GM19372 (cell line): Measurements from ENCODE around the gene IZUMO2.
"Not testable (repeated sequence)": the region's sequence is repeated elsewhere in the genome, so short reads cannot be mapped to it uniquely, and the experiment has no call there.

Experiments
- ATAC-seq: cut with Tn5 transposase; IDR thresholded peaks from one replicate; pipeline ENCODE4 v1.9.1; 2021; ENCODE audit warnings: mild to moderate bottlenecking, low read depth, moderate library complexity; ENCODE audit not compliant: unreplicated experiment

Gene IZUMO2

DNA sequence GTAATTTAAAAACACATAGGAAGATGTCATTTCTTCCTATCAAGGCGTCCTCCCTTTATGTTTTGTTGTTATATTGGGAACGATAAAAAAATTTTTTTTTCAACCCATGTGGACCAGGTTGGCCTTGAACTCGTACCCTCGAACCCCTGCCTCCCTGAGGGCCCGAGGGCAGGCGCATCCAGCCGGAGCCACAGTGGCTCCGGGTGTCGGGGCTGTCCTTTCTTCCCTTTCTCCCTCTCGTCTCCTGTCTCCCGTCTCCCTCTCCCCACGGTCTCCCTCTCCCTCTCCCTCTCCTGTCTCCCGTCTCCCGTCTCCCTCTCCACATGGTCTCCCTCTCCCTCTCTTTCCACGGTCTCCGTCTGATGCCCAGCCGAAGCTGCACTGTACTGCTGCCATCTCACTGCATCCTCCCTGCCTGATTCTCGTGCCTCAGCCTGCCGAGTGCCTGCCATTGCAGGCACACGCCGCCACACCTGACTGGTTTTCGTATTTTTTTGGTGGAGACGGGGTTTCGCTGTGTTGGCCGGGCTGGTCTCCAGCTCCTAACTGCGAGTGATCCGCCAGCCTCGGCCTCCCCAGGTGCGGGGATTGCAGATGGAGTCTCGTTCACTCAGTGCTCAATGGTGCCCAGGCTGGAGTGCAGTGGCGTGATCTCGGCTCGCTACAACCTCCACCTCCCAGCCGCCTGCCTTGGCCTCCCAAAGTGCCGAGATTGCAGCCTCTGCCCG, 22.8 kb downstream of the IZUMO2 start:
- ATAC-seq = not testable (repeated sequence)

DNA sequence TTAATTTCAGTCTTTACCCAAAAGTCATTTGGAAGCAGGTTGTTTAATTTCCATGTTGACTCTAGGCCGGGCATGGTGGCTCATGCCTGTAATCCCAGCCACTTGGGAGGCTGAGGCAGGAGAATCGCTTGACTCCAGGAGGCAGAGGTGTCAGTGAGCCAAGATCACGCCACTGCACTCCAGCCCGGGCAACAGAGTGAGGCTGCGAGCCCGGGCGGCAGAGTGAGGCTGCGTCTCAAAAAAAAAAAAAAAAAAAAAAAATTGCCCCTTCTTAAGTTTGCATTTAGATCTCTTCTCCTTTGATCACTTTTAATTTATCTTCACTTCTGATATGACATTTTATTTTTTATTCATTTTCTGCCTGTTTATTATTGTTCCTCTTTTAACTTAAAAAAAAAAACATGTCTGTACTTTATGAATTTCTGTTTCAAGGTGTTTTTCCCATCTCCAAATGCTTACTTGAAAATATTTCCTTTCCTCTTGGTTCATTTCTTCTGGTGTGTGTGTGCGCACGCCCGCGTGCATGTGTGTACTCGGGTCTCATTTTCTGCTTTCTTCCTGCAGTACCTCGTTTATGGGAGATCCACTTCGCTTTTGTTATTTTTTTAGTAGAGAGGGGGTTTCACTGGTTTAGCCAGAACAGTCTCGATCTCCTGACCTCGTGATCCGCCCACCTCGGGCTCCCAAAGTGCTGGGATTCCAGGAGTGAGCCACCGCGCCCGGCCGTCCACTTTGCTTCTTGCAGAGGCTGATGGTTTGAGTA, 26.3 kb downstream of the IZUMO2 start:
- not testable (repeated sequence) for ATAC-seq

DNA sequence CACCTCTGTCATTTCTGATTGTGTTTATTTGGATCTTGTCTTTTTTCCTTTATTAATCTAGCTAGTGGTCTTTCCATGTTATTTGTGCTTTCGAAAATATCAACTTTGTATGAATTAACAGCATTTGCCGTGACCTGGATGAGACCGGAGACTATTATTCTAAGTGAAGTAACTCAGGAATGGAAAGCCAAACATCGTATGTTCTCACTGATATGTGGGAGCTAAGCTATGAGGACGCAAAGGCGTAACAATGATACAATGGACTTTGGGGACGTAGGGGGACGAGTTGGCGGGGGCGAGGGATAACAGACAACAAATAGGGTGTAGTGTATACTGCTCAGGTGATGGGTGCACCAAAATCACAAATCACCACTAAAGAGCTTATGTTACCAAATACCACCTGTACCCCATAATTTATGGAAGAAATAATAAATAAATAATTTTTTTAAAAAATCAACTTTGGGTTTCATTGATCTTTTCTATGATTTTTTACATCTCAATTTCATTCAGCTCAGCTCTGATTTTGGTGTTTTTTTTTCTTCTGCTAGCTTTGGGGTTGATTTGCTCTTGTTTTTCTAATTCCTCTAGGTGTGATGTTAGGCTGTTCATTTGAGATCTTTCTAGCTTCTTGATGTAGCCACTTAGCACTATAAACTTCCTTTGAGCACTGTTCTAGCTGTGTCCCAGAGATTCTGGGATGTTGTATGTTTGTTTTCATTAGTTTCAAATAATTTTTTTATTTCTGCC, 27.1 kb downstream of the IZUMO2 start:
- not testable (repeated sequence) for ATAC-seq

DNA sequence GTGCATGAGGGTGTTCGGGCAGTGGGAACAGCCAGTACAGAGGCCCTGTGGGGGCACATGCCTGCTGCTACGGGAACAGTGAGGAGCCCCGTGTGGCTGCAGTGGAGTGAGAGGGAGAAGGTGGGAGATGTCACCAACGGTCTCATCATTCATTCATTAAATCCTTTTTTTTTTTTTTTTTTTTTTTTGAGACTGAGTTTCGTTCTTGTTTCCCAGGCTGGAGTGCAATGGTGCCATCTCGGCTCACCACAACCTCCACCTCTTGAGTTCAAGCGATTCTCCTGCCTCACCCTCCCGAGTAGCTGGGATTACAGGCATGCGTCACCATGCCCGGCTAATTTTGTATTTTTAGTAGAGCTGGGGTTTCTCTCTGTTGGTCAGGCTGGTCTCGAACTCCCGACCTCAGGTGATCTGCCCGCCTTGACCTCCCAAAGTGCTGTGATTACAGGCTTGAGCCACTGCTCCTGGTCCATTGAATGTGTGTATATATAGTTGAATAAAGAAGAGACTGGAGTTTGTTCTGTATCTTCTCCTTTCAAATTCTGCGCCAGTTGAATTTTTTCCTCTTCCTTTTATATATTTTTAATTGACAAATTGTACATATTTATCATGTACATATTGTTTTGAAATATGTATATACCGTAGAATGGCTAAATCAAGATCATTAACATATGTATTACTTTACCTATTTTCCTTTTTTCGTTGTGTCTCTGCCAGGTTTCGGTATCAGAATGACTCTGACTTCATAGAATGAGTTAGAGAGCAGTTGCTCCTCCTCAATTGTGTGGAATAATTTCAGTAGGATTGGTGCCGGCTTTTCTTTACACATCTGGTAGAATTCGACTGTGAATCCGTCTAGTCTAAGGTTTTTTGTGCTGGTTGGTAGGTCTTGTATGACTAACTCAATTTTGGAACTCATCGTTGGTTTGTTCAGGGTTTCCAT, 28.0 kb downstream of the IZUMO2 start:
- not testable (repeated sequence) for ATAC-seq

DNA sequence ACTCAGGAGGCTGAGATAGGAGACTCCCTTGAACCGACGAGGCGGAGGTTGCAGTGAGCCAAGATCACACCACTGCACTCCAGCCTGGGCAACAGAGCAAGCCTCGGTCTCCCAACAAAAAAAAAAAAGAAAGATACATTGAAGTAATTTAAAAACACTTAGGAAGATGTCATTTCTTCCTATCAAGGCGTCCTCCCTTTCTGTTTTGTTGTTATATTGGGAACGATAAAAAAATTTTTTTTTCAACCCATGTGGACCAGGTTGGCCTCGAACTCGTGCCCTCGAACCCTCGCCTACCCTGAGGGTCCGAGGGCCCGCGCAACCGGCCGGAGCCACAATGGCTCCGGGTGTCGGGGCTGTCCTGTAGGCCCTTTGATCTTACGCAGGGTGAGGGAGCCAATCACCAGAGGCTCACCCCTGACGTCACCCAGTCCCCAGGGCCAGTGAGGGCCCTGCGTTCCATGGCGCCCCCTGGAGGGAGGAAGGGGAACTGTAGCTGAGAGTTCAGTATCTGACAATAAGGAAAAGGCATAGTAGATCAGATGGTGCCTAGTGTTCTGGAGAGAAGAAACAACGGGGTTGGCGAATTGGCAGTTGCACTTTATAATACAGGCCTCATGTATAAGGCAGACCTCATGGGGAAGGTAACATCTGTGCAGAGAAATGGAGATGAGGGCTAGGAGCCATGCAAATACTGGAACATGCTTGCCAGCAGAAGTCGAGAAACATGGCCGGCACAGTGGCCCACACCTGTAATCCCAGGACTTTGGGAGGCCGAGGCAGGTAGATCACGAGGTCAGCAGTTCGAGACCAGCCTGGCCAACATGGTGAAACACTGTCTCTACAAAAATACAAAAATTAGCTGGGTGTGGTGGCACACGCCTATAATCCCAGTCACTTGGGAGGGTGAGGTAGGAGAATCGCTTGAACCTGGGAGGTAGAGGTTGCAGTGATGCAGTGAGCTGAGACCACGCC, 29.3 kb downstream of the IZUMO2 start:
- not testable (repeated sequence) for ATAC-seq

DNA sequence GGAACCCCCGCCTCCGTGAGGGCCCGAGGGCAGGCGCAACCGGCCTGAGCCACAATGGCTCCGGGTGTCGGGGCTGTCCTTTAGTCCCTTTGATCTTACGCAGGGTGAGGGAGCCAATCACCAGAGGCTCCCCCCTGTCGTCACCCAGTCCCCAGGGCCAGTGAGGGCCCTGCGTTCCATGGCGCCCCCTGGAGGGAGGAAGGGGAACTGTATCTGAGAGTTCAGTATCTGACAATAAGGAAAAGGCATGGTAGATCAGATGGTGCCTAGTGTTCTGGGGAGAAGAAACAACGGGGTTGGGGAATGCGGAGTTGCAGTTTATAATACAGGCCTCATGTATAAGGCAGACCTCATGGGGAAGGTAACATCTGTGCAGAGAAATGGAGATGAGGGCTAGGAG, 59.1 kb downstream of the IZUMO2 start:
- not testable (repeated sequence) for ATAC-seq

DNA sequence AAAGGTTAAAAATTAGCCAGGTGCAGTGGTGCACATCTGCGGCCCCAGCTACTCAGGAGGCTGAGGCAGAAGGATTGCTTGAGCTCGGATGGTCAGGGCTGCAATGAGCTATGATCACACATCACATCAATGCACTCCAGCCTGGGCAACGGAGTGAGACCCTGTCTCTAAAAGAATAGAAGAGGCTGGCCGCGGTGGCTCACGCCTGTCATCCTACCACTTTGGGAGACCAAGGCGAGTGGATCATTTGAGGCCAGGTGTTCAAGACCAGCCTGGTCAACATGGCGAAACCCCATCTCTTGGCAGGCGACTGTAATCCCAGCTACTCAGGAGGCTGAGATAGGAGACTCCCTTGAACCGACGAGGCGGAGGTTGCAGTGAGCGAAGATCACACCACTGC, 59.7 kb downstream of the IZUMO2 start:
- not testable (repeated sequence) for ATAC-seq
